CD14-positive monocyte (primary cell): Measurements from ENCODE around the gene MOAP1. TPM values are rescaled to one million over a fixed set of nuclear protein-coding genes. Genes with fewer than 3 reads are reported as not detected.
A peak's percentile ranks its signal among the peaks of the same experiment; 100 is the strongest.

ENCODE experiments used
- DNase-seq, 3 donors: peaks; one replicate each; pipeline ENCODE4 v3.0.0-alpha.2; 2011 to 2022
- H2AFZ ChIP-seq: 2 replicates; pipeline ENCODE4 v1.6.0; 2012; ENCODE audit warnings: mild to moderate bottlenecking, low read depth, low read length, inconsistent platforms; ENCODE audit not compliant: insufficient read depth, poor library complexity, severe bottlenecking
- H3K27ac ChIP-seq, 2 donors: 1 replicate in 1 of 2; 2 replicates in 1 of 2; pipeline ENCODE4 v1.5.1; 2012 to 2013; ENCODE audit warnings: low read length in 2 of 2, control low read depth in 1 of 2, inconsistent platforms in 1 of 2, low read depth in 1 of 2, mild to moderate bottlenecking in 1 of 2
- H3K27me3 ChIP-seq, 2 donors: one replicate each; pipeline versions ENCODE4 v1.6.0 to v1.6.1; 2011 to 2013; ENCODE audit warnings: low read length in 2 of 2; ENCODE audit not compliant: control insufficient read depth in 2 of 2, insufficient read depth in 2 of 2
- H3K36me3 ChIP-seq, 2 donors: replicated peaks in 1 of 2; 1 replicate in 1 of 2; 2 replicates in 1 of 2; pipeline versions ENCODE4 v1.5.1 to v1.6.1; 2012 to 2013; ENCODE audit warnings: low read length in 2 of 2, control low read depth in 1 of 2, inconsistent platforms in 1 of 2, mild to moderate bottlenecking in 1 of 2; ENCODE audit not compliant: insufficient read depth in 2 of 2, control insufficient read depth in 1 of 2
- H3K4me1 ChIP-seq, 2 donors: 1 replicate in 1 of 2; 2 replicates in 1 of 2; pipeline versions ENCODE4 v1.5.1 to v1.6.1; 2012 to 2013; ENCODE audit warnings: low read length in 2 of 2, control low read depth in 1 of 2, inconsistent platforms in 1 of 2, mild to moderate bottlenecking in 1 of 2, moderate library complexity in 1 of 2; ENCODE audit not compliant: insufficient read depth in 2 of 2, control insufficient read depth in 1 of 2
- H3K4me2 ChIP-seq: replicated peaks from 2 replicates; pipeline ENCODE3; 2012; ENCODE audit warnings: low read length, moderate library complexity, mild to moderate bottlenecking; ENCODE audit not compliant: poor library complexity, severe bottlenecking; ENCODE audit errors: extremely low read depth
- H3K4me3 ChIP-seq, 3 experiments: fragments of 200-600 bp in 1 of 3; sonication (generic) in 1 of 3; replicated peaks in 1 of 3; 1 replicate in 2 of 3; 2 replicates in 1 of 3; pipeline ENCODE4 v1.5.1; 2011 to 2013; ENCODE audit warnings: low read length in 3 of 3, mild to moderate bottlenecking in 3 of 3, control low read depth in 2 of 3, low read depth in 2 of 3, inconsistent platforms in 1 of 3, moderate library complexity in 1 of 3
- H3K79me2 ChIP-seq: 2 replicates; pipeline ENCODE4 v1.6.0; 2012; ENCODE audit warnings: mild to moderate bottlenecking, control low read depth, inconsistent platforms, low read length, moderate library complexity; ENCODE audit not compliant: insufficient read depth
- H3K9ac ChIP-seq: 2 replicates; pipeline ENCODE4 v1.6.0; 2017; ENCODE audit warnings: low read length, mild to moderate bottlenecking; ENCODE audit not compliant: insufficient read depth, poor library complexity, severe bottlenecking
- H3K9me3 ChIP-seq, 2 donors: replicated peaks in 1 of 2; 1 replicate in 1 of 2; 2 replicates in 1 of 2; pipeline versions ENCODE4 v1.5.1 to v1.6.1; 2012 to 2013; ENCODE audit warnings: low read length in 2 of 2, control low read depth in 1 of 2; ENCODE audit not compliant: control insufficient read depth in 1 of 2, insufficient read depth in 1 of 2
- H4K20me1 ChIP-seq: 2 replicates; pipeline ENCODE4 v1.6.0; 2012; ENCODE audit warnings: mild to moderate bottlenecking, low read length, control low read depth, moderate library complexity; ENCODE audit not compliant: insufficient read depth
- H3K27ac Mint-ChIP-seq, 7 donors: one replicate each; pipeline ENCODE4 v1.8.0; 2020; ENCODE audit warnings: mild to moderate bottlenecking in 7 of 7, mixed read lengths in 7 of 7, moderate library complexity in 6 of 7, inconsistent platforms in 2 of 7
- H3K27me3 Mint-ChIP-seq, 3 donors: one replicate each; pipeline ENCODE4 v1.8.0; 2021 to 2022; ENCODE audit warnings: low read depth in 3 of 3, mild to moderate bottlenecking in 3 of 3, mixed read lengths in 3 of 3, moderate library complexity in 3 of 3, inconsistent platforms in 1 of 3
- H3K36me3 Mint-ChIP-seq, 2 donors: one replicate each; pipeline ENCODE4 v1.8.0; 2020; ENCODE audit warnings: mixed read lengths in 2 of 2, inconsistent platforms in 1 of 2, mild to moderate bottlenecking in 1 of 2
- H3K4me1 Mint-ChIP-seq: one replicate; pipeline ENCODE4 v1.8.0; 2020; ENCODE audit warnings: mild to moderate bottlenecking, mixed read lengths
- H3K4me3 Mint-ChIP-seq, 2 donors: one replicate each; pipeline ENCODE4 v1.8.0; 2020; ENCODE audit warnings: mild to moderate bottlenecking in 2 of 2, mixed read lengths in 2 of 2, moderate library complexity in 1 of 2
- H3K9me3 Mint-ChIP-seq, 7 donors: one replicate each; pipeline ENCODE4 v1.8.0; 2020 to 2022; ENCODE audit warnings: mixed read lengths in 7 of 7, mild to moderate bottlenecking in 6 of 7, moderate library complexity in 6 of 7, inconsistent platforms in 2 of 7
- WGBS: methylation state at CpG from one replicate; pipeline ENCODE4 v1.1.5; 2013; ENCODE audit warnings: missing lambda C conversion rate; ENCODE audit not compliant: insufficient coverage; 5-methylcytosine and 5-hydroxymethylcytosine counted together
- intact Hi-C, 2 donors: fragments of 100-400 bp; cut with micrococcal nuclease; formaldehyde crosslinking; loops; one replicate each; pipeline versions ENCODE4 v1.15.0 to v1.15.1; 2023
- polyA plus RNA-seq, 3 donors: library from polyadenylated mRNA; depleted of rRNA in 1 of 3; unstranded in 2 of 3; stranded (reverse) in 1 of 3; fragments of 300-500 nt in 2 of 3; fragments of >200 nt in 1 of 3; fragmentation: Illumina TruSeq in 2 of 3; gene quantifications; 1 replicate in 2 of 3; 2 replicates in 1 of 3; pipeline ENCODE4 v1.2.3, GENCODE V29; 2012 to 2021
- TF ChIP-seq, protein P1 (sequence below): fragments of 200-600 bp; IDR thresholded peaks from one replicate; pipeline ENCODE4 v1.8.0; 2022; ENCODE audit warnings: antibody characterized with exemption, mild to moderate bottlenecking

The MOAP1 gene
- polyA plus RNA-seq, 3 donors: 22.5 to 53.9 (median 22.6) TPM

- TF ChIP-seq, protein P1, sequence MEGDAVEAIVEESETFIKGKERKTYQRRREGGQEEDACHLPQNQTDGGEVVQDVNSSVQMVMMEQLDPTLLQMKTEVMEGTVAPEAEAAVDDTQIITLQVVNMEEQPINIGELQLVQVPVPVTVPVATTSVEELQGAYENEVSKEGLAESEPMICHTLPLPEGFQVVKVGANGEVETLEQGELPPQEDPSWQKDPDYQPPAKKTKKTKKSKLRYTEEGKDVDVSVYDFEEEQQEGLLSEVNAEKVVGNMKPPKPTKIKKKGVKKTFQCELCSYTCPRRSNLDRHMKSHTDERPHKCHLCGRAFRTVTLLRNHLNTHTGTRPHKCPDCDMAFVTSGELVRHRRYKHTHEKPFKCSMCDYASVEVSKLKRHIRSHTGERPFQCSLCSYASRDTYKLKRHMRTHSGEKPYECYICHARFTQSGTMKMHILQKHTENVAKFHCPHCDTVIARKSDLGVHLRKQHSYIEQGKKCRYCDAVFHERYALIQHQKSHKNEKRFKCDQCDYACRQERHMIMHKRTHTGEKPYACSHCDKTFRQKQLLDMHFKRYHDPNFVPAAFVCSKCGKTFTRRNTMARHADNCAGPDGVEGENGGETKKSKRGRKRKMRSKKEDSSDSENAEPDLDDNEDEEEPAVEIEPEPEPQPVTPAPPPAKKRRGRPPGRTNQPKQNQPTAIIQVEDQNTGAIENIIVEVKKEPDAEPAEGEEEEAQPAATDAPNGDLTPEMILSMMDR: no peak
- peak overlapping the region in 1 of 2 donors; percentile 36 for H3K27ac ChIP-seq
- Mint-ChIP-seq H3K27ac (peak overlapping the region in 5 of 7 donors; percentile 42 to 72 (median 68)), H3K27me3 (peaks cover 1 to 2% (median 1%) of the 10 kb centered on the region in 3 donors), H3K4me3 (no peak overlapping the region), H3K36me3 (no peaks in the 10 kb centered on the region), H3K9me3 (no peaks in the 10 kb centered on the region), H3K4me1 (peaks cover 46% of the 10 kb centered on the region)
- 100% methylated on average over 2 of the region's 8 CpGs for WGBS
- no peaks in the 10 kb centered on the region for H3K27me3 ChIP-seq
- H3K4me3 ChIP-seq: no peak overlapping the region
- H3K79me2 ChIP-seq: no peaks in the 10 kb centered on the region
- H3K4me2 ChIP-seq: no peak overlapping the region
- peaks cover 53 to 54% of the 10 kb centered on the region in 2 donors for H3K4me1 ChIP-seq
- H3K9me3 ChIP-seq: no peaks in the 10 kb centered on the region
- H2AFZ ChIP-seq: no peak overlapping the region
- no peaks in the 10 kb centered on the region for H3K36me3 ChIP-seq
- no peak for DNase-seq
- no peak overlapping the region for H3K9ac ChIP-seq
- intact Hi-C loops: no loop called here
- H4K20me1 ChIP-seq: no peaks in the 10 kb centered on the region
Measured at GRCh38 chr14:93136009-93136408, 48.7 kb downstream of the MOAP1 start.

- no peak for DNase-seq
- 95% methylated on average over 3 of the region's 5 CpGs for WGBS
- Mint-ChIP-seq H3K27ac (peak overlapping the region in 4 of 7 donors; percentile 19 to 79 (median 42)), H3K27me3 (peaks cover 1 to 2% (median 1%) of the 10 kb centered on the region in 3 donors), H3K36me3 (no peaks in the 10 kb centered on the region), H3K9me3 (no peaks in the 10 kb centered on the region), H3K4me1 (peaks cover 47% of the 10 kb centered on the region), H3K4me3 (no peak overlapping the region)
- no peak overlapping the region for H3K4me3 ChIP-seq
- H3K36me3 ChIP-seq: no peaks in the 10 kb centered on the region
- H3K27ac ChIP-seq: peak overlapping the region in 1 of 2 donors; percentile 44
- intact Hi-C loops: no loop called here
- no peak overlapping the region for H3K4me2 ChIP-seq
- TF ChIP-seq, protein P1: no peak
- H4K20me1 ChIP-seq: no peaks in the 10 kb centered on the region
- no peak overlapping the region for H2AFZ ChIP-seq
- H3K9me3 ChIP-seq: no peaks in the 10 kb centered on the region
- H3K9ac ChIP-seq: no peak overlapping the region
- H3K4me1 ChIP-seq: peaks cover 53 to 56% of the 10 kb centered on the region in 2 donors
- no peaks in the 10 kb centered on the region for H3K27me3 ChIP-seq
- no peaks in the 10 kb centered on the region for H3K79me2 ChIP-seq
Measured at GRCh38 chr14:93135399-93135798, 49.3 kb downstream of the MOAP1 start.
